GM18526 (cell line): ENCODE measurements around the gene IL24.

Source experiments
- POLR2A ChIP-seq: IDR thresholded peaks from 3 replicates; pipeline ENCODE4 v1.6.1; 2011; ENCODE audit not compliant: insufficient read length; ENCODE audit errors: extremely low read depth

IL24 gene

DNA sequence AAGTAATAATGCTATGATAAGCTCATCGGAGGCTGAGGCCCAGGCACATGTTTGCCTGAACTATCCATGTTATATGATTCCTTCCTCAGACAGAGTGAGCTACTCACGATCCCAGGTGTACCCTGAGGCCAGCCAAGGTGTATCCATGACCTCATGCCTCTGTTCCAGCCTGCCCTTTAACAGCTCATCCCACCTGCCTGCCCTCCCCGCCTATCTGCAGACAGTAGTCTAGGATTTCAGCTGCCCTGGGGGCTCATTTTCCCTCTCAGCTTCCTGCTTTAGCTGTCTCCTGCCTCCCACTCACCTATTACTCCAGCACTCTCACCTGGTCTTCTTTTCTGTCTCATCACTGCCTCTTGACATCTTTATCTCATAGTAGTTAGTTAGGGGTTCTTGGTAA lies 1.9 kb upstream of the IL24 start:
- TF ChIP-seq POLR2A, result no peak

GRCh38 chr1:206895837-206896242 lies 1.4 kb upstream of the IL24 start:
- TF ChIP-seq POLR2A, result no peak

GRCh38 chr1:206896261-206896660 lies 982 bp upstream of the IL24 start:
- no peak for TF ChIP-seq POLR2A

GRCh38 chr1:206898089-206898914 lies 1.1 kb downstream of the IL24 start:
- TF ChIP-seq POLR2A, result no peak

DNA sequence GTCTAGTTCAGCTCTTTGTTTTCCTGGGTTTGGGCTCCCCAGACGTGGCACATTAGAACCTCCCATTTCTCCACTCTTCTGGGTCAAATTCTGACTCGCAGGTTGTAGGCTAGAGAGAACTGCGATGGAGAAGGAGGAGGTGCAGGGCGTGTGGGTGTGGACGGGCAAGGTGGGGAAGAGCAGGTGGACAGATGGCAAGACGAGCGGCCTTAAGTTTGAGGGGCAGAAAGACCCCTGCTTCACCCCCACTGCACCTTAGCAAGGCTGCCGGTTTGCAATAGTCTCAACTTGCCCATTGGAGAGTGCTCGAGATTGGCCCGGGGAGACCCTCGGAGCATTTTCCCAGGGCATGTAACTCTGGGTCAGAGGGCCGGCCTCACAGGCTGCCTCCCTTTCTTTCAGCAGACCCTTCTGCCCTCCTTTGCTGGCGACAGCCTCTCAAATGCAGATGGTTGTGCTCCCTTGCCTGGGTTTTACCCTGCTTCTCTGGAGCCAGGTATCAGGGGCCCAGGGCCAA lies 1.7 kb downstream of the IL24 start:
- TF ChIP-seq POLR2A, result no peak

GRCh38 chr1:206899717-206900116 lies 2.5 kb downstream of the IL24 start:
- TF ChIP-seq POLR2A, result no peak

DNA sequence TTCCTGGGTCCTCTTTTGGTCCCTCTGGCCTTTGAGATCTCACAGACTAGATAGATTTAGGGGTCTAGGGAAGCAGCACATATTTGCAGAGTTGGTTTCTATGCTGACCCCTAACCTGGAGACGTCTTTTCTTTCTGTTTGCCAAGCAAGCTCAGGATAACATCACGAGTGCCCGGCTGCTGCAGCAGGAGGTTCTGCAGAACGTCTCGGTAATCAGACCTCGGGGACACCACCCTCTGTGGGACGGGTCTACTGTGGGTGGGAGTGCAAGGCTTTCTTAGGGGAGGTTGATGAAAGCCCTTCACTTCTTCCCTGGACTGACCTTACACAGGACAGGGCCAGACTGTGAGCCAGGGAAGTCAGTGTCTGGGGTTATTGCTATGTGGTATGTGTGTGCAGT lies 2.9 kb downstream of the IL24 start:
- no peak for TF ChIP-seq POLR2A

DNA sequence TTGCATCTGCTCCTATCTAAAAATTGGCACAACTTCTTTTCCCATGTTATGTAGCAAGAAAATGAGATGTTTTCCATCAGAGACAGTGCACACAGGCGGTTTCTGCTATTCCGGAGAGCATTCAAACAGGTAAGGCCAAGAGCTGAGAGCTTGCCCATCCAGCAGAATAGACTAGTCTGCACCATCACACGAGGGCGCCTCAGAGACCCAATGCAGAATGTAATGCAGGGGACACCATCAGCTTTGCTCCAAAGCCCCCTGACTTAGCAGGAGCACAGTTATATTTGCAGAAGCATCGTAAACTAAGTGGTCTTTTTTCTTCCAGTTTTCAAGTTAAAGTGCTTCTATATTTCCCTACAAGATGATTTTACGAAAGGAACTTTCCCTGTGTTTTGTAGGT lies 4.7 kb downstream of the IL24 start:
- TF ChIP-seq POLR2A, result no peak

DNA sequence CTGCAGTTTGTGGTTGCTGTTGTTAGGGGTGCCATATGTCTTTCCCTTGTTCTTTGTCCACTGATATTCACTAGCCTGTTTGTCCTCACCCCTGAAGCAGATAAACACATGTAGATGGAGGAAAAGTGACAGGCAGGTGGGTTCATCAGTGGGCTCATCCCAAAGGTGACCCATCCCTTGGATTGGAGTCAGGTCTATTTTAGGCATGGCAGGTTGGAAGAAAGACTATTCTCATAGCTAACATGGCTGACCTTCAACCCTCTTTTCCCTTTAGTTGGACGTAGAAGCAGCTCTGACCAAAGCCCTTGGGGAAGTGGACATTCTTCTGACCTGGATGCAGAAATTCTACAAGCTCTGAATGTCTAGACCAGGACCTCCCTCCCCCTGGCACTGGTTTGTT lies 5.5 kb downstream of the IL24 start:
- TF ChIP-seq POLR2A, result no peak

- TF ChIP-seq POLR2A, result no peak
Measured at GRCh38 chr1:206903687-206904086, 6.4 kb downstream of the IL24 start.

- no peak for TF ChIP-seq POLR2A
Measured at GRCh38 chr1:206904423-206905142, 7.3 kb downstream of the IL24 start.

GRCh38 chr1:206905295-206906164 lies 8.3 kb downstream of the IL24 start:
- TF ChIP-seq POLR2A, result no peak

GRCh38 chr1:206907304-206907991 lies 10.2 kb downstream of the IL24 start:
- TF ChIP-seq POLR2A, result no peak

DNA sequence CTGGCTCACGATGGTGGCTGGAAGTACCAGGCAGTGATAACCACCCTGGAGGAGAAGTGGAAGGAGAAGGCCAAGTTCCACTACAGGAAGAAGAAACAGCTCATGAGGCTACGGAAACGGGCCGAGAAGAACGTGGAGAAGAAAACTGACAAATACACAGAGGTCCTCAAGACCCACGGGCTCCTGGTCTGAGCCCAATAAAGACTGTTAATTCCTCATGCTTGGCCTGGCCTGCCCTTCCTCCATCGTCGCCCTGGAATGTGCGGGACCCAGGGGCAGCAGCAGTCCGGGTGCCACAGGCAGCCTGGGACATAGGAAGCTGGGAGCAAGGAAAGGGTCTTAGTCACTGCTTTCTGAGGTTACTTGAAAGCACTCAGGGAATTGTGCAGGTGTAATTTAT lies 10.8 kb downstream of the IL24 start:
- TF ChIP-seq POLR2A, result no peak
